Endothelial cell (in vitro differentiated cells): ENCODE results near the gene MLF2. TPM values are rescaled to one million over a fixed set of nuclear protein-coding genes. Genes with fewer than 3 reads are reported as not detected.

ENCODE experiments used
- DNase-seq: peaks from one replicate; pipeline ENCODE4 v3.0.0; 2021; ENCODE audit warnings: low spot score
- H3K27ac Mint-ChIP-seq: one replicate; pipeline ENCODE4 v1.8.0; 2021; ENCODE audit warnings: mixed read lengths, inconsistent platforms; ENCODE audit not compliant: unreplicated experiment
- H3K27me3 Mint-ChIP-seq: one replicate; pipeline ENCODE4 v1.8.0; 2021; ENCODE audit warnings: mild to moderate bottlenecking, moderate library complexity, mixed read lengths, inconsistent platforms; ENCODE audit not compliant: unreplicated experiment
- H3K36me3 Mint-ChIP-seq: one replicate; pipeline ENCODE4 v1.8.0; 2021; ENCODE audit warnings: mild to moderate bottlenecking, low read depth, mixed read lengths, inconsistent platforms; ENCODE audit not compliant: unreplicated experiment
- H3K4me1 Mint-ChIP-seq: one replicate; pipeline ENCODE4 v1.8.0; 2021; ENCODE audit warnings: mild to moderate bottlenecking, mixed read lengths, inconsistent platforms; ENCODE audit not compliant: unreplicated experiment
- H3K4me3 Mint-ChIP-seq: one replicate; pipeline ENCODE4 v1.8.0; 2021; ENCODE audit warnings: mild to moderate bottlenecking, mixed read lengths, inconsistent platforms; ENCODE audit not compliant: unreplicated experiment
- H3K9me3 Mint-ChIP-seq: one replicate; pipeline ENCODE4 v1.8.0; 2021; ENCODE audit warnings: mixed read lengths, inconsistent platforms; ENCODE audit not compliant: unreplicated experiment
- CTCF ChIP-seq: fragments of 200-600 bp; sonication (generic); IDR thresholded peaks from one replicate; pipeline ENCODE4 v1.5.0; 2021; ENCODE audit warnings: antibody characterized with exemption; ENCODE audit not compliant: unreplicated experiment
- total RNA-seq: library from RNA; stranded (reverse); fragmentation: NEBNext Ultra II Directional; extraction: Animal tissue kit (Norgen Biotek cat#: 25700); gene quantifications from one replicate; pipeline ENCODE4 v1.2.1, GENCODE V29; 2021; ENCODE audit not compliant: unreplicated experiment

Gene MLF2
- total RNA-seq, 1 donor from 2014 or later, result 118 TPM

GRCh38 chr12:6768990-6769389 lies 16.0 kb upstream of the MLF2 start:
- Mint-ChIP-seq H3K9me3 (no peaks in the 10 kb centered on the region), H3K4me3 (peak overlapping the region; percentile 99), H3K4me1 (peaks cover 60% of the 10 kb centered on the region), H3K36me3 (peaks cover 37% of the 10 kb centered on the region), H3K27me3 (peaks cover 35% of the 10 kb centered on the region), H3K27ac (peak overlapping the region; percentile 90)
- TF ChIP-seq CTCF, result no peak
- DNase-seq, result peak; percentile 72

- Mint-ChIP-seq H3K36me3 (peaks cover 37% of the 10 kb centered on the region), H3K4me3 (peak overlapping the region; percentile 99), H3K9me3 (no peaks in the 10 kb centered on the region), H3K27ac (peak overlapping the region; percentile 90), H3K4me1 (peaks cover 62% of the 10 kb centered on the region), H3K27me3 (peaks cover 37% of the 10 kb centered on the region)
- no peak for DNase-seq
- no peak for TF ChIP-seq CTCF
These were observed 15.5 kb upstream of the MLF2 start for GRCh38 chr12:6768437-6768914.

DNA sequence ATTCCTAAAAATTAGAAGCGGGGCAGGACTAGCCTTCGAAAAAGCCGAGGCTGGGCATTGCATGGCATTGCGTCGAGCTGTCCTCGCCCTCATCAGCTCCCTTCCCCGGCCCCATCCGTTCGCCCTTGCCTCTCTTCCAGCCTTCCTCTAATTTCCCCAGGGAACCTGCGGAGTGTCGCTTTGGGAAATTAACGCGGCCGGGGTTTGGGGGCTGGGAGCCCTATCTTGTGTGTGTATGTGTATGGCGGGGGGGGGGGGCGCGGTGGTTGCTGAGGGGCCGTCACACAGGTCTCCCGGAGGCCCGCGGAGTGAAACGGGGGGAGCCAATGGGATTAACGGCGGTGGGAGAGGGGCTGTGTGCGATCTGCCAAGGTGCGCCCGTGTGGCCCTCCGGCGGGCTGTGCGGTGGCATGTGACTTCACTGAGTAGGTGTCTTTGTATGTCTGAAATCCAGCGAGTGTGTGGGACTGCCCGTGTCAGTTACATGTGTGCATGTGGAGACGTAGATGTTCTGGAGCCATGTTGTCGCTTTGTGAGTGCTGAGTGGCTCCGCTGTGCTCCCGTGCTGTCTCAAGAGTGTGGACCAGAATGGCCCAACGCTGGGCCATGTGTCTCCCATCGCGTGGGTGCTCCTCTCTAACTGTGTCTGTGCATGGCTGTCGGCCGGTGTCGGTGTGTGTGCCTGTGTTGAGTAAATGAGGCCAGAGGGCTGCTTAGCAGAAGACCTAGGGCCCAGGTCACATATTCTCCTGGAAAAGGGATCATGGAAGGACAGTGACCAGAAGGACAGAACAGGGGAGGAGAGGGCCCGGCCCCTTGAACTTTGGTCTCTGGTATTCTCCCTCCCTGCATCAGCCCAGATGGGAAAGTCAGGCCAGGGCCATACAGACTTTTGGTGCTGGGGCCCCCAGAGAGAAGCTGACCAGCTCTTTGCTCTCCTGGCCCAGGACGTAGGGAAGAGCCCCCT lies 14.7 kb upstream of the MLF2 start:
- no peaks in the 10 kb centered on the region for H3K9me3 Mint-ChIP-seq
- no peak for DNase-seq
- peak overlapping the region; percentile 90 for H3K27ac Mint-ChIP-seq
- H3K27me3 Mint-ChIP-seq, result peaks cover 37% of the 10 kb centered on the region
- peaks cover 34% of the 10 kb centered on the region for H3K36me3 Mint-ChIP-seq
- peak overlapping the region; percentile 99 for H3K4me3 Mint-ChIP-seq
- TF ChIP-seq CTCF, result no peak
- H3K4me1 Mint-ChIP-seq, result peaks cover 64% of the 10 kb centered on the region

- Mint-ChIP-seq H3K27me3 (peaks cover 37% of the 10 kb centered on the region), H3K4me1 (peaks cover 64% of the 10 kb centered on the region), H3K36me3 (peaks cover 31% of the 10 kb centered on the region), H3K27ac (peak overlapping the region; percentile 89), H3K4me3 (peak overlapping the region; percentile 99), H3K9me3 (no peaks in the 10 kb centered on the region)
- DNase-seq, result peak; percentile 79
- peak; percentile 28 for TF ChIP-seq CTCF
These were observed 13.9 kb upstream of the MLF2 start for GRCh38 chr12:6766651-6767349.
